H7 (cell line): ENCODE results near the gene SLC16A3. TPM values are rescaled to one million over a fixed set of nuclear protein-coding genes. Genes with fewer than 3 reads are reported as not detected.

ENCODE experiments used
- DNase-seq: peaks from one replicate; pipeline ENCODE4 v3.0.0; 2012
- H3K27me3 ChIP-seq: 2 replicates; pipeline ENCODE4 v1.6.0; 2011; ENCODE audit warnings: mild to moderate bottlenecking, low read length; ENCODE audit not compliant: control insufficient read depth, insufficient read depth
- H3K36me3 ChIP-seq: replicated peaks from 2 replicates; pipeline ENCODE4 v1.5.1; 2011; ENCODE audit warnings: low read length; ENCODE audit not compliant: control insufficient read depth, insufficient read depth
- H3K4me3 ChIP-seq: 2 replicates; pipeline ENCODE4 v1.5.1; 2011; ENCODE audit warnings: low read depth, mild to moderate bottlenecking, control low read depth, low read length, moderate library complexity; ENCODE audit not compliant: insufficient read depth
- total RNA-seq: library from RNA; depleted of rRNA; stranded (reverse); fragments of >200 nt; shearing (Covaris generic); gene quantifications from 2 replicates; pipeline ENCODE4 v1.2.3, GENCODE V29; 2014

SLC16A3 gene
- total RNA-seq, 1 experiment from 2014 or later, result 31.2 TPM

- peaks cover 20% of the 10 kb centered on the region for H3K27me3 ChIP-seq
- H3K36me3 ChIP-seq, result peaks cover 1% of the 10 kb centered on the region
- DNase-seq, result no peak
- H3K4me3 ChIP-seq, result no peak overlapping the region
Measured at GRCh38 chr17:82234211-82235055, 5.6 kb downstream of the SLC16A3 start.

DNA sequence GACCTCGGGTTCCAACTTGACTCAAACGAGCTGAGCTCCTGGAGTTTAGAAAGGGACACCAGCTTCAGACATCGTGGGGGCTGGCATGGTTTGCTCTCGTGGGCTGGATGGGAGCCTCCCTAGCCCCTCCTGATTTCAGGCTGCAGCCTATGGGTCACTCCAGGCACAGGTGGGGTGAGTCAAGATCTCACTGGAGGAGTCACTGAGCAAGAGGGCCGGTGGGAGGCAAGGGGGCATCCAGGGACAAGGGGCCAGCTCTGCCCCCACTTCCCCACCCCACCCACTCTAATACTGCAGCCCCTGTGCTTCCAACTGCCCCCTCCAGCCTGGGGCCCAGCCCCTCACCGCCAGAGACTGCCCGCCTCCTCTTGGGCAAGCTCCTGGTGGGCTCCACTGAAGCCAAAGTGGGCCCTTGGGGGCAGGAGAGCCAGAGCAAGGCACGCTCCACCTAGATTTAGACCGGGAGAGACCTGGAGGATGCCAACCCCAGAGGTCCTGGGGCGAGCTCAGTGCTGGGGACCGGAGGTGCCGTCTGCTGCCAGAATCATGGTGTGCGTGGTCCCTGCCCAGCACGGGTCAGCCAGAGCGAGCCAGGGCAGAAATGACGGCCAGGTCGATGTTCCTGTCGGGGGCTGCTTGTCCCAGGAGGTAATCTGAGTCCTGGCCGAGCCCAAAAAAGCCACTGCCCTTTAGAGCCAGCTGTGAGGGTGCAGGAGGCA lies 6.4 kb downstream of the SLC16A3 start:
- Histone ChIP-seq H3K36me3 (peaks cover 3% of the 10 kb centered on the region), H3K27me3 (peaks cover 12% of the 10 kb centered on the region), H3K4me3 (no peak overlapping the region)
- DNase-seq, result no peak

DNA sequence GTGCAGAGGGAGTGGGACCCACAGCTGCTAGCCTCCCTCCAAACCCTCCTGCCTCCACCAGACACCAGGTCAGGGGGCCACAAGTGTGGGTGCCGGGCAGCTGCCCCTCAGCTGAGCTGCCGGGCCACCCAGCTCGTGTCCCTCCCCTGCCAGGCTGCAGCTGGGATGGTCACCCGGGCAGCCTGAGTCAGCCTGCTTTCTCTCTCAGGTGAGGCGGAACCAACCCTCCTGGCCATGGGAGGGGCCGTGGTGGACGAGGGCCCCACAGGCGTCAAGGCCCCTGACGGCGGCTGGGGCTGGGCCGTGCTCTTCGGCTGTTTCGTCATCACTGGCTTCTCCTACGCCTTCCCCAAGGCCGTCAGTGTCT lies 6.9 kb downstream of the SLC16A3 start:
- Histone ChIP-seq H3K4me3 (no peak overlapping the region), H3K36me3 (peaks cover 3% of the 10 kb centered on the region), H3K27me3 (peaks cover 6% of the 10 kb centered on the region)
- no peak for DNase-seq

DNA sequence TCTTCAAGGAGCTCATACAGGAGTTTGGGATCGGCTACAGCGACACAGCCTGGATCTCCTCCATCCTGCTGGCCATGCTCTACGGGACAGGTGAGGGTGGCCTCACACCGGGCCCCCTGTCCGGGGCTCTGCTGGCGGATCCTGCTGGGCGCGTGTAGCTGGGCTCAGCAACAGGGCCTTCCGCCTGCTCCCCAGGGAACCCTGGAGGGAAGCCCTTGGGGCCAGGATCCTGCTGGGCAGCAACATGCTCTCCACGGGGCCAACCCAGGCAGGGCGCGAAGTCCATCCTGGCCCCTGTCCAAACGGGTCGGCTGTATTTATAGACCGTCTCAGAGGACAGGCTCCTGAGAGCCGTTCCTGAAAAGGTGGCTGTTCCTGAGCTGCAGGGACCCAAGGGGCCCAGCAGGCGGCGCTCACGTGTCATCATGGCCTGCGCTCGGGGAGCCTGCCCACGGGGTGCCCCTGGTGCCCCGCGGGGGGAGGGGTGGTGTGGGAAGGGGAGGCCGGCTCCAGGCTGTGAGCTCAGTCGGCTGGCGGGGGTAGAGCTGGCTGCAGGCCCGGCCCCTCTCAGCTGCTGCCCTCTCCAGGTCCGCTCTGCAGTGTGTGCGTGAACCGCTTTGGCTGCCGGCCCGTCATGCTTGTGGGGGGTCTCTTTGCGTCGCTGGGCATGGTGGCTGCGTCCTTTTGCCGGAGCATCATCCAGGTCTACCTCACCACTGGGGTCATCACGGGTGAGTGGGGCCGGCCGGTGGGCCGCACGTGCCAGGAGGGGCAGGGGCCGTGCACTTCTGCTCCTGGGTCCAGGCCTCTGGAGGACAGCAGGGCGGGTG lies 7.5 kb downstream of the SLC16A3 start:
- DNase-seq, result peak; percentile 96
- Histone ChIP-seq H3K4me3 (no peak overlapping the region), H3K27me3 (peaks cover 2% of the 10 kb centered on the region; the same call in 1 of the 2 replicates), H3K36me3 (peaks cover 3% of the 10 kb centered on the region)

DNA sequence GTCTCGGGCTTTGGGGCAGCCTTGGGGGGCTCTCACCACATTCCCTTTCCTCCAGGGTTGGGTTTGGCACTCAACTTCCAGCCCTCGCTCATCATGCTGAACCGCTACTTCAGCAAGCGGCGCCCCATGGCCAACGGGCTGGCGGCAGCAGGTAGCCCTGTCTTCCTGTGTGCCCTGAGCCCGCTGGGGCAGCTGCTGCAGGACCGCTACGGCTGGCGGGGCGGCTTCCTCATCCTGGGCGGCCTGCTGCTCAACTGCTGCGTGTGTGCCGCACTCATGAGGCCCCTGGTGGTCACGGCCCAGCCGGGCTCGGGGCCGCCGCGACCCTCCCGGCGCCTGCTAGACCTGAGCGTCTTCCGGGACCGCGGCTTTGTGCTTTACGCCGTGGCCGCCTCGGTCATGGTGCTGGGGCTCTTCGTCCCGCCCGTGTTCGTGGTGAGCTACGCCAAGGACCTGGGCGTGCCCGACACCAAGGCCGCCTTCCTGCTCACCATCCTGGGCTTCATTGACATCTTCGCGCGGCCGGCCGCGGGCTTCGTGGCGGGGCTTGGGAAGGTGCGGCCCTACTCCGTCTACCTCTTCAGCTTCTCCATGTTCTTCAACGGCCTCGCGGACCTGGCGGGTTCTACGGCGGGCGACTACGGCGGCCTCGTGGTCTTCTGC lies 8.4 kb downstream of the SLC16A3 start:
- Histone ChIP-seq H3K4me3 (no peak overlapping the region), H3K36me3 (peaks cover 3% of the 10 kb centered on the region), H3K27me3 (no peaks in the 10 kb centered on the region)
- peak; percentile 87 for DNase-seq

- no peak for DNase-seq
- Histone ChIP-seq H3K36me3 (peaks cover 5% of the 10 kb centered on the region), H3K4me3 (no peak overlapping the region), H3K27me3 (no peaks in the 10 kb centered on the region)
Measured at GRCh38 chr17:82237746-82238471, 9.1 kb downstream of the SLC16A3 start.

- Histone ChIP-seq H3K4me3 (no peak overlapping the region), H3K27me3 (no peaks in the 10 kb centered on the region)
- no peak for DNase-seq
Measured at GRCh38 chr17:82238472-82239201, 9.8 kb downstream of the SLC16A3 start.

GRCh38 chr17:82239401-82239925 lies 10.6 kb downstream of the SLC16A3 start:
- no peak for DNase-seq
- Histone ChIP-seq H3K36me3 (peaks cover 18% of the 10 kb centered on the region), H3K4me3 (no peak overlapping the region), H3K27me3 (no peaks in the 10 kb centered on the region)

More at GRCh38 chr17:82238472-82239201, 9.8 kb downstream of the SLC16A3 start:
- H3K36me3 ChIP-seq, result peaks cover 12% of the 10 kb centered on the region

GRCh38 chr17:82239926-82240505 lies 11.2 kb downstream of the SLC16A3 start:
- H3K4me3 ChIP-seq, result no peak overlapping the region
- H3K27me3 ChIP-seq, result no peaks in the 10 kb centered on the region
- no peak for DNase-seq
- H3K36me3 ChIP-seq, result peaks cover 21% of the 10 kb centered on the region

DNA sequence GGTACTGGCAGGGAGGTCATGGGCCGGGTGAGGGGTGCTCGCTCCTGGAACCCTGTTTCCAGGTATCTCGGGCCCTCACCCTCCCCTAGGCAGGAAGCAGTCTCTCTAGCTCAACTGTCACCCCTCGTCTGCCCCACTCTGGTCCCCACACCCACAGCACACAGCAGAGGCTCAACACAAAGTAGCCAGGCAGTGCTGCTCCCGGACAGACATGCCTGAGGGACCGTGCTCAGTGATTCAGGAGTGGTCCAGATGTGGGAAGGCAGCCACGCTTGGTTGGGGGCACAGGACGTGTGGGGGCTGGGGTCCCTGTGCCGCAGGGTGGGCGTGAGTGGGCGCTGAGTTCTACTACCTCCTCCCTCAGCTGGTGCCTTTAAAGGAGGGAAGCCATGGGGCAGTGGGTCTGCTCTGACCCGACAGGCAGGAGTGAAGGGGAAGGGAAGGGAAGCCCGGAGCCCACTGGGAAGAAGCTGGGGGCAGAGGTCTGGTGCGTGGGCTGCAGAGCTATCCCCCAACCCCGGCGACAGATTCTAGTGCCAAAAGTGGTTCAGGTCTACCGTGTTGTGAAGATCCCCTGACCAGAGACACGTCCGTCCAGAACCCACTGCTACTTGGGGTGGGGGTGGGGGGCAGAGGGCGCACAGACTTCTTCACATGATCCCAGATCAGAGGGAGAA lies 11.8 kb downstream of the SLC16A3 start:
- H3K27me3 ChIP-seq, result no peaks in the 10 kb centered on the region
- H3K4me3 ChIP-seq, result no peak overlapping the region
- DNase-seq, result no peak
- peaks cover 25% of the 10 kb centered on the region for H3K36me3 ChIP-seq

DNA sequence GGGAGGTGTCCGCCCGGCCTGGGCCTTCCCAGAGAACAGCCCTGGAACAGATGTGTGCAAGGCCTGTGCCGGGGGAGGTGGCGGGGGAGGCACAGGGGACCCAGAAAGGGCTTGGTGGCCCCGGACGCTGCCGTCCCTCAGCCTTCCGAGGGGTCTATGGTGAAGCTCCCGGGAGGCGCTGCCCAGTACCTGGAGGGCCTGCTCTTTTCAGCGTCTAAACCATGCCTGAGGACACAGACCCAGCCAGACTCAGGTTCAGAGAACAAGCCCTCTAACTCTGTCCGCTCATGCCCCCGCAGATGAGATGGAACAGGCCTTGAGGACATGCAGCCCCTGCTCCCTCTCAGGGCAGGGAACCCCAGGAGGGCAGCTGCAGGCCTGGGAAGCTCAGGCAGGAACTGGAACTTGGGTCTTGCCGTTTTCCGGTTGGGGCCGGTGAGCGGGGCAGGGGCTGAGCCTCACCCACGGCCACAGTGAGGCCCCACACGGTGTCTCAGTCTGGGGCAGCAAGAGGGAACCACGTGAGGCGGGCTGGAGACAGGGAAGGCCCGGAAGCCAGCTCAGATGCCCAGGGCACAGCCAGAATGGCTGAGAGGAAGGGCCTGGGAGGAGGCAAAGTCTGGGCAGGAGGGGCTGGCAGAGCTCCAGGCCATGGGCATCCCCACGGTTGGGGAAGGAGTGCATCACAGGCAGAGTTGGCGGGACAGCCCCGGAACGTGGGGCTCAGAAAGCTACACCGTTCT lies 12.5 kb downstream of the SLC16A3 start:
- DNase-seq, result peak; percentile 47
- peaks cover 31% of the 10 kb centered on the region for H3K36me3 ChIP-seq
- H3K4me3 ChIP-seq, result no peak overlapping the region
- H3K27me3 ChIP-seq, result no peaks in the 10 kb centered on the region
